Endothelial cell of umbilical vein (primary cell): ENCODE results near the gene ZBTB32. TPM values are rescaled to one million over a fixed set of nuclear protein-coding genes. Genes with fewer than 3 reads are reported as not detected.

Source experiments
- BruUV-seq: library from RNA; stranded (reverse); fragments of 400-500 nt; replicated peaks from 2 replicates; lab custom pipeline; 2021; lab: Mats Ljungman, UMichigan
- CTCF ChIA-PET: fragments of 300-600, 350-600 bp; sonication (Branson Sonifier 250); formaldehyde crosslinking; loops from one replicate; lab custom pipeline; 2021; ENCODE audit warnings: antibody characterized with exemption, inconsistent platforms; lab: Charles Lee
- POLR2A ChIA-PET: fragments of 300-600, 350-600 bp; sonication (Branson Sonifier 250); formaldehyde crosslinking; loops from one replicate; lab custom pipeline; 2021; ENCODE audit warnings: antibody characterized with exemption, inconsistent platforms; lab: Charles Lee
- DNase-seq: peaks from one replicate; pipeline ENCODE4 v3.0.0-alpha.2; 2011; ENCODE audit warnings: low read depth, low spot score
- FAIRE-seq: peaks from 2 replicates; lab custom pipeline; 2011; peaks lifted over from hg19 to GRCh38; lab: Jason Lieb, UNC
- H2AFZ ChIP-seq: 2 replicates; pipeline ENCODE4 v1.6.0; 2012; ENCODE audit warnings: low read depth, low read length, control low read depth, inconsistent platforms
- H3K27ac ChIP-seq: 2 replicates; pipeline ENCODE4 v1.5.1; 2011; ENCODE audit warnings: low read depth, mild to moderate bottlenecking, control low read depth, low read length, moderate library complexity; ENCODE audit not compliant: insufficient read depth
- H3K27me3 ChIP-seq, 2 experiments: 2 replicates each; pipeline versions ENCODE4 v1.6.0 to v1.6.1; 2011; ENCODE audit warnings: low read length in 2 of 2, mixed read lengths in 1 of 2; ENCODE audit not compliant: control insufficient read depth in 2 of 2, insufficient read depth in 2 of 2
- H3K36me3 ChIP-seq, 2 experiments: 2 replicates in 1 of 2; 3 replicates in 1 of 2; pipeline ENCODE4 v1.5.1; 2011; ENCODE audit warnings: low read length in 2 of 2, mild to moderate bottlenecking in 1 of 2, moderate library complexity in 1 of 2; ENCODE audit not compliant: control insufficient read depth in 2 of 2, insufficient read depth in 2 of 2; ENCODE audit errors: extremely low read depth in 1 of 2
- H3K4me1 ChIP-seq: 3 replicates; pipeline ENCODE4 v1.5.1; 2011; ENCODE audit warnings: mild to moderate bottlenecking, low read length; ENCODE audit not compliant: control insufficient read depth, insufficient read depth; ENCODE audit errors: extremely low read depth
- H3K4me2 ChIP-seq: 2 replicates; pipeline ENCODE4 v1.6.1; 2011; ENCODE audit warnings: low read length, control low read depth, mixed read lengths; ENCODE audit not compliant: insufficient read depth
- H3K4me3 ChIP-seq, 3 experiments: fragments of 200-600 bp in 1 of 3; sonication (generic), shearing (Covaris generic) in 1 of 3; replicated peaks in 1 of 3; 2 replicates each; pipeline ENCODE4 v1.5.1; 2011 to 2016; ENCODE audit warnings: control low read depth in 3 of 3, low read length in 3 of 3, mild to moderate bottlenecking in 2 of 3, inconsistent platforms in 1 of 3, low read depth in 1 of 3, moderate library complexity in 1 of 3; ENCODE audit not compliant: insufficient read depth in 1 of 3
- H3K79me2 ChIP-seq: 2 replicates; pipeline ENCODE4 v1.6.0; 2012; ENCODE audit warnings: low read length, inconsistent platforms; ENCODE audit not compliant: control insufficient read depth, insufficient read depth
- H3K9ac ChIP-seq: replicated peaks from 2 replicates; pipeline ENCODE3; 2011; ENCODE audit warnings: low read length, control low read depth; ENCODE audit not compliant: insufficient read depth; ENCODE audit errors: extremely low read depth
- H3K9me1 ChIP-seq: replicated peaks from 3 replicates; pipeline ENCODE4 v1.6.0; 2011; ENCODE audit warnings: mild to moderate bottlenecking, low read length; ENCODE audit not compliant: control insufficient read depth, insufficient read depth; ENCODE audit errors: extremely low read depth
- H3K9me3 ChIP-seq: replicated peaks from 2 replicates; pipeline ENCODE4 v1.5.1; 2012; ENCODE audit warnings: low read length, inconsistent platforms; ENCODE audit not compliant: control insufficient read depth, insufficient read depth
- H4K20me1 ChIP-seq: replicated peaks from 2 replicates; pipeline ENCODE3; 2011; ENCODE audit warnings: mild to moderate bottlenecking, low read length; ENCODE audit not compliant: control insufficient read depth, insufficient read depth; ENCODE audit errors: extremely low read depth
- EZH2 ChIP-seq: IDR thresholded peaks from 2 replicates; pipeline ENCODE4 v1.6.1; 2012; ENCODE audit warnings: borderline replicate concordance, low read depth, mild to moderate bottlenecking, moderate library complexity, low read length, inconsistent platforms; ENCODE audit not compliant: severe bottlenecking
- FOS ChIP-seq: IDR thresholded peaks from 2 replicates; pipeline ENCODE4 v1.6.1; 2011; ENCODE audit warnings: mild to moderate bottlenecking, low read length, moderate library complexity, borderline replicate concordance; ENCODE audit not compliant: insufficient read depth
- GATA2 ChIP-seq: IDR thresholded peaks from 2 replicates; pipeline ENCODE4 v1.7.0; 2011; ENCODE audit warnings: low read depth, mild to moderate bottlenecking, moderate library complexity, mixed read lengths, low read length; ENCODE audit not compliant: insufficient read length, insufficient read depth
- JUN ChIP-seq: IDR thresholded peaks from 2 replicates; pipeline ENCODE4 v1.6.1; 2011; ENCODE audit warnings: borderline replicate concordance, low read depth; ENCODE audit not compliant: insufficient read length, insufficient read depth
- MYC ChIP-seq: IDR thresholded peaks from one replicate; pipeline ENCODE4 v1.6.1; 2011; ENCODE audit warnings: mild to moderate bottlenecking, low read depth, low read length
- POLR2A ChIP-seq: IDR thresholded peaks from 2 replicates; pipeline ENCODE4 v1.6.1; 2012; ENCODE audit warnings: low read depth, mild to moderate bottlenecking, control low read depth, low read length
- POLR2AphosphoS5 ChIP-seq: IDR thresholded peaks from 2 replicates; pipeline ENCODE4 v1.6.1; 2012; ENCODE audit warnings: low read depth, mild to moderate bottlenecking, control low read depth, low read length, moderate library complexity; ENCODE audit not compliant: insufficient read depth
- dilution Hi-C: fragments of 300-500 bp; cut with MboI; formaldehyde crosslinking; loops from one replicate; pipeline ENCODE4 v1.15.0; 2019; ENCODE audit warnings: low sequenced_read_pairs; ENCODE audit not compliant: extremely low pct_ligation_motif_present
- intact Hi-C: fragments of 100-400 bp; cut with micrococcal nuclease; formaldehyde crosslinking; loops from one replicate; pipeline ENCODE4 v1.10.0; 2022
- polyA plus RNA-seq, 4 experiments: library from polyadenylated mRNA; depleted of rRNA in 3 of 4; stranded (reverse) in 3 of 4; unstranded in 1 of 4; fragments of >200 nt; gene quantifications; 2 replicates each; pipeline versions ENCODE4 v1.2.1 to v1.2.3, GENCODE V29; 2011 to 2012; ENCODE audit warnings: missing spikeins in 1 of 4
- total RNA-seq: library from RNA; stranded (reverse); gene quantifications from 2 replicates; pipeline ENCODE4 v1.2.3, GENCODE V29; 2021
- TF ChIP-seq, protein P1 (sequence below): IDR thresholded peaks from 2 replicates; pipeline ENCODE4 v1.6.1; 2011; ENCODE audit not compliant: insufficient read depth, insufficient read length
- TF ChIP-seq, protein P2 (sequence below), 2 donors: IDR thresholded peaks; 1 replicate in 1 of 2; 2 replicates in 1 of 2; pipeline ENCODE4 v1.5.1; 2011; ENCODE audit warnings: low read length in 2 of 2, mild to moderate bottlenecking in 2 of 2, moderate library complexity in 2 of 2, control low read depth in 1 of 2, inconsistent platforms in 1 of 2, low read depth in 1 of 2; ENCODE audit not compliant: insufficient read depth in 1 of 2; ENCODE audit errors: extremely low read depth in 1 of 2

ZBTB32 gene
- total and polyA plus RNA-seq, 2 donors (not counting 3 experiments of a cell fraction or from before 2014, with no cell fraction given), result not detected

DNA sequence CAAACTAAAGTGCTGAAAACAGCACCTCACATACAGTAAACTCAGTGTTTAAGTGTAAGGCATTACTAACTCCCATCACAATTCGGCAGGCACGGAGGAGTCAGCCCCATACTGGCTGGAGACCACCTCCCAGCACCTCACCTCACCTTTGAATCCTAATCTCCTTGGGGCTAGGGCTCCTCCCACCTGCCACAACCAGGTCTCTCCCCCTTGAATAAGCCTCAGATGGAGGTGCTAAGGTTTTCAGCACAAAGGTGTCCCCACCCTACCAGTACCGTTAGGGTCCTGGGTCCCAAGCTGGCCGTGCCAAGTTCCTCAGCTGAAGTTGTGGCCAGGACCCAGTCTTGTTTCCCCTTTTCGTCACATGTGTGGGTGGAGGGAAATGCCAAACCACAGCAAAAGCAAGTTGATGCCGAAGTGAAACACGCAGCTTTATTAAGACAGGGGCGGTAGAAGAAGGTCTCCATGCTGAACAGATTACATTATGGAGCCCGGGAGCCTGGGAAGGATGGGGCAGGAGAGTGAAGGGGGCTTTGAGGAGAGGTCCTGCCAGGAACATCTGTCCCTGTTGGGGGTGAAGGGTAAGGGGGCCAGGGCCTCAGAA, 37.9 kb downstream of the ZBTB32 start, which contains the start of gene IGFLR1:
Gene IGFLR1 (minus strand): TSS at position 332 of the 604 bp plus-strand sequence. CDS start 1,272 bp downstream, outside the sequence.
- TF ChIP-seq, protein P1, sequence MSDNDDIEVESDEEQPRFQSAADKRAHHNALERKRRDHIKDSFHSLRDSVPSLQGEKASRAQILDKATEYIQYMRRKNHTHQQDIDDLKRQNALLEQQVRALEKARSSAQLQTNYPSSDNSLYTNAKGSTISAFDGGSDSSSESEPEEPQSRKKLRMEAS, result no peak
- TF ChIP-seq, protein P2, sequence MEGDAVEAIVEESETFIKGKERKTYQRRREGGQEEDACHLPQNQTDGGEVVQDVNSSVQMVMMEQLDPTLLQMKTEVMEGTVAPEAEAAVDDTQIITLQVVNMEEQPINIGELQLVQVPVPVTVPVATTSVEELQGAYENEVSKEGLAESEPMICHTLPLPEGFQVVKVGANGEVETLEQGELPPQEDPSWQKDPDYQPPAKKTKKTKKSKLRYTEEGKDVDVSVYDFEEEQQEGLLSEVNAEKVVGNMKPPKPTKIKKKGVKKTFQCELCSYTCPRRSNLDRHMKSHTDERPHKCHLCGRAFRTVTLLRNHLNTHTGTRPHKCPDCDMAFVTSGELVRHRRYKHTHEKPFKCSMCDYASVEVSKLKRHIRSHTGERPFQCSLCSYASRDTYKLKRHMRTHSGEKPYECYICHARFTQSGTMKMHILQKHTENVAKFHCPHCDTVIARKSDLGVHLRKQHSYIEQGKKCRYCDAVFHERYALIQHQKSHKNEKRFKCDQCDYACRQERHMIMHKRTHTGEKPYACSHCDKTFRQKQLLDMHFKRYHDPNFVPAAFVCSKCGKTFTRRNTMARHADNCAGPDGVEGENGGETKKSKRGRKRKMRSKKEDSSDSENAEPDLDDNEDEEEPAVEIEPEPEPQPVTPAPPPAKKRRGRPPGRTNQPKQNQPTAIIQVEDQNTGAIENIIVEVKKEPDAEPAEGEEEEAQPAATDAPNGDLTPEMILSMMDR (IDR thresholded peaks at IDR 0.05; ENCODE audit: extremely low read depth in 1 of 2, insufficient read depth in 1 of 2, low read depth in 1 of 2, low read length in 2 of 2), result no peak
- no peak for TF ChIP-seq MYC
- no peak for TF ChIP-seq JUN
- no peak for TF ChIP-seq EZH2
- no peak for TF ChIP-seq GATA2
- TF ChIP-seq POLR2AphosphoS5, result no peak
- TF ChIP-seq POLR2A, result no peak
- TF ChIP-seq FOS, result no peak
- H3K4me1 ChIP-seq, result peaks cover 24% of the 10 kb centered on the region
- POLR2A ChIA-PET, result no interaction called here
- H2AFZ ChIP-seq, result no peak within 1 kb of the TSS
- no peak for DNase-seq
- intact Hi-C loops, result no loop called here
- H3K4me3 ChIP-seq, result no peak within 1 kb of the TSS
- no peak for FAIRE-seq
- H3K79me2 ChIP-seq, result peaks cover 9% of the 10 kb centered on the region
- H3K9me1 ChIP-seq, result no peaks in the 10 kb centered on the region
- H3K4me2 ChIP-seq, result no peak within 1 kb of the TSS
- no peak within 1 kb of the TSS for H3K9ac ChIP-seq
- CTCF ChIA-PET, result no interaction called here
- dilution Hi-C loops, result no loop called here
- no peaks in the 10 kb centered on the region for H3K27me3 ChIP-seq
- no TSS peak for BruUV-seq
- H3K27ac ChIP-seq, result no peak within 1 kb of the TSS
- no peaks in the 10 kb centered on the region for H3K9me3 ChIP-seq
- no peaks in the 10 kb centered on the region for H4K20me1 ChIP-seq
- H3K36me3 ChIP-seq, result peaks cover under 1 to 13% of the 10 kb centered on the region in 2 experiments
